ENCODE measurements around the gene FRMPD4. TPM values are rescaled to one million over a fixed set of nuclear protein-coding genes. Genes with fewer than 3 reads are reported as not detected.

The FRMPD4 gene
- total RNA-seq, 1 experiment from 2014 or later, result 0.24 TPM

DNA sequence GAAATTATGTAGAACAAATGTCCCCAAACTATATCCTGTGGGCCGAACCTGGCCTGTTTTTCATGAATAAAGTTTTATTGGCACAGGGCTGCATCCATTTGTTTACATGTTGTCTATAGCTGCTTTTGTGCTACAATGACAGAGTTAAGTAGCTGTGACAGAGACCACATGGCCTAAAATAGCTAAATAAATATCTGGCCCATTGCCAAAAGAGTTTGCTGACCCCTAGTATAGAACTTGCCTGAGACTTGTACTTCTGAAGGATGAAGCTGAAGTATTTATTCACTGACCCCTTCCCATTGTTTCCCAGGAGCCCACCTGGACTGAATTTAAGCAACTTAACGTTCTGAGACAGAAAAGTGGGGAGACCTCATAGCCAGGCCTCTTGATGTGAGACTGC is 325.6 kb downstream of the FRMPD4 start:
- H3K4me3 Mint-ChIP-seq, result no peak overlapping the region
- H3K27me3 ChIP-seq (ENCODE audit: insufficient read depth, low read length), result no peaks in the 10 kb centered on the region
- H3K9me3 Mint-ChIP-seq, result peaks cover 68 to 76% of the 10 kb centered on the region in 2 experiments
- no peak overlapping the region for H2BK15ac ChIP-seq (ENCODE audit: low read depth, low read length)
- no peak overlapping the region for H3K14ac ChIP-seq (ENCODE audit: insufficient read depth, low read length)
- H4K20me1 ChIP-seq (ENCODE audit: control insufficient read depth, insufficient read depth, insufficient read length), result no peaks in the 10 kb centered on the region
- H3K79me2 ChIP-seq (ENCODE audit: insufficient read depth, low read length), result no peaks in the 10 kb centered on the region
- no peak overlapping the region for H4K8ac ChIP-seq (replicated peaks; ENCODE audit: insufficient read length, low read depth, low read length)
- H2BK120ac ChIP-seq (ENCODE audit: low read depth, low read length, poor library complexity, severe bottlenecking), result no peak overlapping the region
- H3K36me3 Mint-ChIP-seq (ENCODE audit: insufficient read depth in 1 of 3, low read depth in 3 of 3), result no peaks in the 10 kb centered on the region; a peak in 2 of 7 replicates
- H4K91ac ChIP-seq (ENCODE audit: insufficient read length, low read depth, low read length), result no peak overlapping the region
- no peak overlapping the region for H3K4ac ChIP-seq (ENCODE audit: low read depth, low read length)
- TF ChIP-seq, protein P1, sequence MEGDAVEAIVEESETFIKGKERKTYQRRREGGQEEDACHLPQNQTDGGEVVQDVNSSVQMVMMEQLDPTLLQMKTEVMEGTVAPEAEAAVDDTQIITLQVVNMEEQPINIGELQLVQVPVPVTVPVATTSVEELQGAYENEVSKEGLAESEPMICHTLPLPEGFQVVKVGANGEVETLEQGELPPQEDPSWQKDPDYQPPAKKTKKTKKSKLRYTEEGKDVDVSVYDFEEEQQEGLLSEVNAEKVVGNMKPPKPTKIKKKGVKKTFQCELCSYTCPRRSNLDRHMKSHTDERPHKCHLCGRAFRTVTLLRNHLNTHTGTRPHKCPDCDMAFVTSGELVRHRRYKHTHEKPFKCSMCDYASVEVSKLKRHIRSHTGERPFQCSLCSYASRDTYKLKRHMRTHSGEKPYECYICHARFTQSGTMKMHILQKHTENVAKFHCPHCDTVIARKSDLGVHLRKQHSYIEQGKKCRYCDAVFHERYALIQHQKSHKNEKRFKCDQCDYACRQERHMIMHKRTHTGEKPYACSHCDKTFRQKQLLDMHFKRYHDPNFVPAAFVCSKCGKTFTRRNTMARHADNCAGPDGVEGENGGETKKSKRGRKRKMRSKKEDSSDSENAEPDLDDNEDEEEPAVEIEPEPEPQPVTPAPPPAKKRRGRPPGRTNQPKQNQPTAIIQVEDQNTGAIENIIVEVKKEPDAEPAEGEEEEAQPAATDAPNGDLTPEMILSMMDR (conservative IDR thresholded peaks at IDR 0.05), result no peak
- no peaks in the 10 kb centered on the region for H3K4me1 ChIP-seq (ENCODE audit: insufficient read depth, low read length)
- no peak for DNase-seq
- no peak overlapping the region for H3K18ac ChIP-seq (ENCODE audit: insufficient read length, low read depth, low read length)
- no peak overlapping the region for H3K4me2 ChIP-seq (ENCODE audit: insufficient read depth, insufficient read length, low read length)
- no peak overlapping the region for H2BK20ac ChIP-seq (ENCODE audit: low read depth, low read length, poor library complexity, severe bottlenecking)
- no peak overlapping the region for H2AFZ ChIP-seq (ENCODE audit: low read length)
- H2BK12ac ChIP-seq (ENCODE audit: insufficient read length, low read depth, low read length), result no peak overlapping the region
- no peak overlapping the region for H3K9ac ChIP-seq (ENCODE audit: extremely low read depth, insufficient read length, low read length)
- H3K56ac ChIP-seq (ENCODE audit: insufficient read length, low read depth, low read length), result no peak overlapping the region
- 0 out of 7 replicates have a peak overlapping the region, but pooled peaks of 1 of the 3 experiments have one; percentile 56 for H3K27ac Mint-ChIP-seq
- no peak overlapping the region for H3K23ac ChIP-seq (ENCODE audit: insufficient read length, low read depth, low read length)
- no peaks in the 10 kb centered on the region for H3K79me1 ChIP-seq (ENCODE audit: insufficient read depth, low read depth, low read length, poor library complexity, severe bottlenecking)
- H2AK5ac ChIP-seq (ENCODE audit: insufficient read length, low read length), result no peak overlapping the region
- no CpG with 5 or more reads among the region's 2 CpGs for WGBS (ENCODE audit: extremely low coverage, insufficient read length, low lambda C conversion rate)
- no peaks in the 10 kb centered on the region for H3K9me3 ChIP-seq (ENCODE audit: control insufficient read depth, low read depth, low read length)
- H3K4me1 Mint-ChIP-seq, result peaks cover 2 to 7% of the 10 kb centered on the region in 2 experiments; a peak in 2 of 4 replicates
- H4K5ac ChIP-seq (ENCODE audit: insufficient read length, low read depth, low read length), result no peak overlapping the region
- H3K27me3 Mint-ChIP-seq (ENCODE audit: low read depth), result no peaks in the 10 kb centered on the region
- H3K27ac ChIP-seq (ENCODE audit: insufficient read length, low read depth, low read length), result no peak overlapping the region
- H2BK5ac ChIP-seq (ENCODE audit: insufficient read length, low read length), result no peak overlapping the region
- no peaks in the 10 kb centered on the region for H3K23me2 ChIP-seq (ENCODE audit: insufficient read length, low read depth, low read length, poor library complexity, severe bottlenecking)
- no peak overlapping the region for H3T11ph ChIP-seq (ENCODE audit: low read length)

Measured in H9 (cell line).